OCI-LY3 (cell line): ENCODE results near the gene EMC1.
"Not testable (repeated sequence)": the region's sequence is repeated elsewhere in the genome, so short reads cannot be mapped to it uniquely, and the experiment has no call there.

ENCODE experiments used
- H2AFZ ChIP-seq: fragments of 200-600, 300-600 bp; shearing (Covaris generic); 2 replicates; pipeline ENCODE4 v1.6.0; 2014; ENCODE audit warnings: antibody characterized with exemption, low read depth, low read length
- H3K27ac ChIP-seq: fragments of 200-600, 300-600 bp; sonication (generic); 2 replicates; pipeline ENCODE4 v1.5.1; 2014; ENCODE audit warnings: mild to moderate bottlenecking, low read length, moderate library complexity, mixed read lengths
- H3K27me3 ChIP-seq: fragments of 200-600, 300-600 bp; sonication (generic); 2 replicates; pipeline ENCODE4 v1.6.1; 2014; ENCODE audit warnings: low read depth, low read length, mixed read lengths
- H3K36me3 ChIP-seq: fragments of 200-600, 300-600 bp; sonication (generic); replicated peaks from 2 replicates; pipeline ENCODE3; 2014; ENCODE audit warnings: low read depth, low read length, mixed read lengths
- H3K4me1 ChIP-seq: fragments of 300-600, 200-600 bp; sonication (generic); 2 replicates; pipeline ENCODE4 v1.6.1; 2014; ENCODE audit warnings: low read length, mixed read lengths
- H3K4me2 ChIP-seq: fragments of 200-600, 300-600 bp; sonication (generic); 2 replicates; pipeline ENCODE4 v1.6.1; 2014; ENCODE audit warnings: low read length, mixed read lengths
- H3K4me3 ChIP-seq: fragments of 300-600, 200-600 bp; sonication (generic); 2 replicates; pipeline ENCODE4 v1.5.1; 2014; ENCODE audit warnings: antibody characterized with exemption, mild to moderate bottlenecking, low read length, moderate library complexity
- H3K79me2 ChIP-seq: fragments of 300-600, 200-600 bp; shearing (Covaris generic); 2 replicates; pipeline ENCODE4 v1.6.1; 2014; ENCODE audit warnings: mild to moderate bottlenecking, low read length, mixed read lengths
- H3K9ac ChIP-seq: fragments of 300-600, 200-600 bp; shearing (Covaris generic); 2 replicates; pipeline ENCODE4 v1.6.0; 2014; ENCODE audit warnings: mild to moderate bottlenecking, low read length, moderate library complexity
- H3K9me3 ChIP-seq: fragments of 200-600, 300-600 bp; shearing (Covaris generic); 2 replicates; pipeline ENCODE4 v1.6.1; 2014; ENCODE audit warnings: low read length, mixed read lengths; ENCODE audit not compliant: insufficient read depth
- H4K20me1 ChIP-seq: fragments of 200-600, 300-600 bp; sonication (generic); 2 replicates; pipeline ENCODE4 v1.6.1; 2016; ENCODE audit warnings: low read length, mixed read lengths; ENCODE audit not compliant: insufficient read depth
- EZH2phosphoT487 ChIP-seq: fragments of 200-600 bp; shearing (Covaris generic); IDR thresholded peaks from 2 replicates; pipeline ENCODE4 v1.6.1; 2018; ENCODE audit warnings: antibody characterized with exemption, mixed run types, low read depth
- TF ChIP-seq, protein P1 (sequence below): fragments of 200-600, 300-600 bp; sonication (generic); IDR thresholded peaks from 2 replicates; pipeline ENCODE4 v1.5.1; 2014; ENCODE audit warnings: antibody characterized with exemption, low read length, low read depth

The EMC1 gene

DNA sequence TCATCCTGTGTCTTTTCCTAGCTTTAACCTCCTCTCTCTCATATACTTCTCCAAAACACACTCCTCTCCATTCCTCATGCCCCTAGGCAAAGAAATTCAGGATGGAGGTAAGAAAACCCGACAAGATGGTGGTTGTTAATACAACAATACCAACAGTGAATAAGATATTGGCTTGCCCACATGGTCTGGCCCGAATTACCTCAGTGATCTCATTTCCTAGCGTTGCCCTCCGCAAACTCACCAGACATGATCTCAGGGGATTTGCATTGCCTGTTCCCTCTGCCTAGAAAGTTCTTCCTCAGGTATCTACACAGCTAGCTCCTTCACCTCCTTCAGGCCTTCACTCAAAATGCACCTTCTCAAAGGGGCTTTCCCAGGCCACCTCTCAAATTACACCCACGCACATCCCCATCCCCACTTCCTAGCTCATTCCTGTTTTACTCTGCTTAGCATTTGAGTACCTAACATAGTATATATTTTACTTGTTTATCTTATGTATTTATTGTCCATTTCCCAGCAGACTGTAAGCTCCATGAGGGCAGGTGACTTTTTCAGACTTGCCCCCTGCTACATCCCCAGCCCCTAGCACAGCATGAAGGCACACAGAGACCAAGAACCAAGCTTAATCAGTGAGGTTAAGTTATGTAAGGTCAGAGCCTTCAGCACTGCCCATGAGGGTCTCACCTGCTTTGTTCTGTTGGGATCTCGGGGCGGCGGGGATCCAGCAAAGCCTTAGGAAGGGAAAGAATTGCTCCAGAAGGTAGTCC, 31.1 kb downstream of the EMC1 start:
- Histone ChIP-seq H3K27ac (no peak overlapping the region; the same call in 1 of the 2 replicates), H4K20me1 (no peaks in the 10 kb centered on the region), H3K4me1 (0 out of 2 replicates have a peak, but pooled peaks cover 2% of the 10 kb centered on the region), H3K9me3 (no peaks in the 10 kb centered on the region), H3K27me3 (no peaks in the 10 kb centered on the region), H3K36me3 (peaks cover 23% of the 10 kb centered on the region), H3K79me2 (peaks cover 2% of the 10 kb centered on the region), H3K4me3 (no peak overlapping the region), H3K9ac (no peak overlapping the region), H3K4me2 (no peak overlapping the region), H2AFZ (no peak overlapping the region)
- TF ChIP-seq, protein P1, sequence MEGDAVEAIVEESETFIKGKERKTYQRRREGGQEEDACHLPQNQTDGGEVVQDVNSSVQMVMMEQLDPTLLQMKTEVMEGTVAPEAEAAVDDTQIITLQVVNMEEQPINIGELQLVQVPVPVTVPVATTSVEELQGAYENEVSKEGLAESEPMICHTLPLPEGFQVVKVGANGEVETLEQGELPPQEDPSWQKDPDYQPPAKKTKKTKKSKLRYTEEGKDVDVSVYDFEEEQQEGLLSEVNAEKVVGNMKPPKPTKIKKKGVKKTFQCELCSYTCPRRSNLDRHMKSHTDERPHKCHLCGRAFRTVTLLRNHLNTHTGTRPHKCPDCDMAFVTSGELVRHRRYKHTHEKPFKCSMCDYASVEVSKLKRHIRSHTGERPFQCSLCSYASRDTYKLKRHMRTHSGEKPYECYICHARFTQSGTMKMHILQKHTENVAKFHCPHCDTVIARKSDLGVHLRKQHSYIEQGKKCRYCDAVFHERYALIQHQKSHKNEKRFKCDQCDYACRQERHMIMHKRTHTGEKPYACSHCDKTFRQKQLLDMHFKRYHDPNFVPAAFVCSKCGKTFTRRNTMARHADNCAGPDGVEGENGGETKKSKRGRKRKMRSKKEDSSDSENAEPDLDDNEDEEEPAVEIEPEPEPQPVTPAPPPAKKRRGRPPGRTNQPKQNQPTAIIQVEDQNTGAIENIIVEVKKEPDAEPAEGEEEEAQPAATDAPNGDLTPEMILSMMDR: no peak
- TF ChIP-seq EZH2phosphoT487: no peak

DNA sequence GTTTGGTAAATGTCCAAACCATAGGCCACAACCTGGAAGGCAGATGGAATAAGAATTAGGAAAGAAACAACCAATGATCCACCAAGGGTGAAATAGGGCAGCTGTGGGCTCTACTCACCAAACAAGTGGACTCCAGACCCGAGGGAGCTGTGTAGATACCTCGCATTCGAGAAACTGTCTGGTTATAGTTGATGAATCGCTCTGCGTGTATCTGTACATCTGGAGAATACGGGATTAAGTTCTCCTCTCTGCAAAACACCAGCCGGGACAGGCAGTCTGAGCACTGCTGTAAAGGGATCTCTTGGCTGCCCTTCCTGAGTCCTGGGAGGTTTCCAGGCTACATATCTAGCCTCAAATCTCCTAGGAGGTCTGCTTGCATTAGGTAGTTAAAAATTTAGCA, 31.9 kb downstream of the EMC1 start:
- Histone ChIP-seq H3K27me3 (no peaks in the 10 kb centered on the region), H3K36me3 (peaks cover 24% of the 10 kb centered on the region), H3K9me3 (no peaks in the 10 kb centered on the region), H3K4me3 (no peak overlapping the region), H2AFZ (no peak overlapping the region), H3K4me1 (0 out of 2 replicates have a peak, but pooled peaks cover 2% of the 10 kb centered on the region), H4K20me1 (no peaks in the 10 kb centered on the region), H3K4me2 (no peak overlapping the region), H3K9ac (no peak overlapping the region), H3K27ac (no peak overlapping the region), H3K79me2 (peaks cover 9% of the 10 kb centered on the region)
- TF ChIP-seq, protein P1: no peak
- TF ChIP-seq EZH2phosphoT487: no peak

DNA sequence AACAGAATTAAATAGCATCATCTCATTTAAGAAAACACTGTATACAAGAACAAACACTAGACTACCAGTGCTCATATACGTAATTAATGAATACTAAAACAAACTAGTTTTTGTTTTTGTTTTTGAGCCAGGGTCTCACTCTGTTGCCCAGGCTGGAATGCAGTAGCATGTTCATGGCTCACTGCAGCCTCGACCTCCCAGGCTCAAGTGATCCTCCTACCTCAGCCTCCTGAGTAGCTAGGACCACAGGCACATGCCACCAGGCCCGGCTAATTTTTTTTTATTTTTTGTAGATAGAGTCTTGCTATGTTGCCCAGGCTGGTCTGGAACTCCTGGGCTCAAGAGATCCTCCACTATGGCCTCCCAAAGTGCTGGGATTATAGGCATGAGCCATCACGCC, 34.7 kb downstream of the EMC1 start:
- H3K27ac ChIP-seq, H3K4me2 ChIP-seq, H3K4me3 ChIP-seq, H3K27me3 ChIP-seq, H3K9ac ChIP-seq, H4K20me1 ChIP-seq, H2AFZ ChIP-seq, H3K9me3 ChIP-seq: not testable (repeated sequence)
- Histone ChIP-seq H3K4me1 (peaks cover 15% of the 10 kb centered on the region), H3K79me2 (peaks cover 38% of the 10 kb centered on the region), H3K36me3 (peaks cover 27% of the 10 kb centered on the region)

DNA sequence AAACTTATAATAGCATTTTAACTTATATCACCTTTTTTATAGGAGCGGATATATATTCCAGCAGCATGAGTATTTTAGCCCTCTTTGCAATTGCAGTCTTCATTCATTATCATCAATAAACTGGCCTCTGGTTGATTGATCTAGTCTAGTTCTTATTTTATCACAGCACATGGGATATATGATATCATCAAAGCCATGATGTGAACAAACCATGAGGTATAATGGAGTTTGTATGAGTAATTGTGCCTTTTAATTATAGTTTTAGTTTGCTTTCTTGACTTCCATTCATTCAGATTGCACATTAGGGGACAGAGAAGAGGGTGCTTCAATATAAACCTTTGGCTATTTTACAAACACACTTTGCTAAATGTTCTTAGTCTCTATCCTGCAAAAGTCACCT, 37.7 kb downstream of the EMC1 start:
- no peak overlapping the region for H3K4me2 ChIP-seq
- no peaks in the 10 kb centered on the region for H3K9me3 ChIP-seq
- peaks cover 11% of the 10 kb centered on the region for H3K36me3 ChIP-seq
- H4K20me1 ChIP-seq: peaks cover 9% of the 10 kb centered on the region
- TF ChIP-seq, protein P1: no peak
- no peak for TF ChIP-seq EZH2phosphoT487
- no peak overlapping the region for H3K9ac ChIP-seq
- peaks cover 21% of the 10 kb centered on the region for H3K4me1 ChIP-seq
- H2AFZ ChIP-seq: no peak overlapping the region
- no peak overlapping the region for H3K4me3 ChIP-seq
- H3K27ac ChIP-seq: no peak overlapping the region
- H3K27me3 ChIP-seq: no peaks in the 10 kb centered on the region
- H3K79me2 ChIP-seq: peaks cover 64% of the 10 kb centered on the region
